Measurements from ENCODE around the gene CDH23.

Gene CDH23

DNA sequence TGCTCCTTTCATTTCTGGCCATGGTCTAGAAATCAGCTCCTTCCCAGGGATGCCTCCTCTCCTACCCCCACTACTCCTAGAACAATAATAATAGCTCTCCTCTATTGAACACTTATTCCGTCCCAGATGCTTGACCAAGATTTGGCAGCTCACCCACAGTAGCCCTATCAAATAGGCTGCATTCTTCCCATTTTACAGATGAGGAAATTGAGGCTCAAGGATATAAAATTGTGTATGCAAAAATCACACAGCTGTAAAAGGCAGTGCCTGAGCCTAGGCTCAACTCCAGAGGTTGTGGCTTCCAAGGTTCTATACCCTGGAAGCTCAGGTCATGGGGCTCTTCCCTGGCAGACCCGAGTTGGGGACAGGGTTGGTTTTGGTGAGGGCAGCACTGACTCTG, 240.6 kb downstream of the CDH23 start:
- TF ChIP-seq, protein P1, sequence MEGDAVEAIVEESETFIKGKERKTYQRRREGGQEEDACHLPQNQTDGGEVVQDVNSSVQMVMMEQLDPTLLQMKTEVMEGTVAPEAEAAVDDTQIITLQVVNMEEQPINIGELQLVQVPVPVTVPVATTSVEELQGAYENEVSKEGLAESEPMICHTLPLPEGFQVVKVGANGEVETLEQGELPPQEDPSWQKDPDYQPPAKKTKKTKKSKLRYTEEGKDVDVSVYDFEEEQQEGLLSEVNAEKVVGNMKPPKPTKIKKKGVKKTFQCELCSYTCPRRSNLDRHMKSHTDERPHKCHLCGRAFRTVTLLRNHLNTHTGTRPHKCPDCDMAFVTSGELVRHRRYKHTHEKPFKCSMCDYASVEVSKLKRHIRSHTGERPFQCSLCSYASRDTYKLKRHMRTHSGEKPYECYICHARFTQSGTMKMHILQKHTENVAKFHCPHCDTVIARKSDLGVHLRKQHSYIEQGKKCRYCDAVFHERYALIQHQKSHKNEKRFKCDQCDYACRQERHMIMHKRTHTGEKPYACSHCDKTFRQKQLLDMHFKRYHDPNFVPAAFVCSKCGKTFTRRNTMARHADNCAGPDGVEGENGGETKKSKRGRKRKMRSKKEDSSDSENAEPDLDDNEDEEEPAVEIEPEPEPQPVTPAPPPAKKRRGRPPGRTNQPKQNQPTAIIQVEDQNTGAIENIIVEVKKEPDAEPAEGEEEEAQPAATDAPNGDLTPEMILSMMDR (IDR thresholded peaks at IDR 0.05): no peak

DNA sequence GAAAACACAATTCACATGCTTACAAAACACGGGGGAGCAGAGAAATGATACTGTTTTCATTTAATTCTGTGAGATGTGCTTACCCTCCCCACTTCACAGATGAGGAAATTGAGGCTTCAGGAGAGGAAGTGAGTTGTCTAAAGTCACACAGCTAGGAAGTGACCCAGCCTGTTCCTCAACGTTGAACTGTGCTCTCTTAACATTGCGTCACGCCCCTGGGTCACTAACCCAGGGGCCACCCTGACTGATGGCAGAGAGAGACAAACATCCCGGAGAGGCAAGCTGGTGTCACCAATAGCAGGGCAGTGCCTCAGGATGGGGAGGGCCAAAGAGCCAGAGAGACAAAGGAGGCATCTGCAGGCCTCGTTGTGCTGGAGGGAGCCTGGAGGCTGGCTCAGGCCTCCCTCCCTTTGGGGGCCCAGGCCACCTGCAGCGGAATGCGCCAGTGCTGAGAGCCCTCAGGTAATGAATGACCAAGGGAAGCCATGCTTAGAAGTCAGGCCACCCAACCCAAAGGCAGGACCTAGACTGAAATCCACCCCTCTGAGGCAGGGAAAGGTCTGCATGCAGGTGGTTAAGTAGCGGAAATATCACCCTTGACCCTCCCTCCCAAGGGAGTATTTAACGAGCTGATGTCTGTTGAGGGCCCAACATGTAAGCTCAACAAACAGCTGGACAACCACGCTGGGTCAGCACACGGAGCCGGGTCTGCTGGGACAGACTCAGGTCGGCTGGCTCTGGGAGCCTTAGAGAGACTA, 241.5 kb downstream of the CDH23 start:
- TF ChIP-seq, protein P1 (IDR thresholded peaks at IDR 0.05): no peak

DNA sequence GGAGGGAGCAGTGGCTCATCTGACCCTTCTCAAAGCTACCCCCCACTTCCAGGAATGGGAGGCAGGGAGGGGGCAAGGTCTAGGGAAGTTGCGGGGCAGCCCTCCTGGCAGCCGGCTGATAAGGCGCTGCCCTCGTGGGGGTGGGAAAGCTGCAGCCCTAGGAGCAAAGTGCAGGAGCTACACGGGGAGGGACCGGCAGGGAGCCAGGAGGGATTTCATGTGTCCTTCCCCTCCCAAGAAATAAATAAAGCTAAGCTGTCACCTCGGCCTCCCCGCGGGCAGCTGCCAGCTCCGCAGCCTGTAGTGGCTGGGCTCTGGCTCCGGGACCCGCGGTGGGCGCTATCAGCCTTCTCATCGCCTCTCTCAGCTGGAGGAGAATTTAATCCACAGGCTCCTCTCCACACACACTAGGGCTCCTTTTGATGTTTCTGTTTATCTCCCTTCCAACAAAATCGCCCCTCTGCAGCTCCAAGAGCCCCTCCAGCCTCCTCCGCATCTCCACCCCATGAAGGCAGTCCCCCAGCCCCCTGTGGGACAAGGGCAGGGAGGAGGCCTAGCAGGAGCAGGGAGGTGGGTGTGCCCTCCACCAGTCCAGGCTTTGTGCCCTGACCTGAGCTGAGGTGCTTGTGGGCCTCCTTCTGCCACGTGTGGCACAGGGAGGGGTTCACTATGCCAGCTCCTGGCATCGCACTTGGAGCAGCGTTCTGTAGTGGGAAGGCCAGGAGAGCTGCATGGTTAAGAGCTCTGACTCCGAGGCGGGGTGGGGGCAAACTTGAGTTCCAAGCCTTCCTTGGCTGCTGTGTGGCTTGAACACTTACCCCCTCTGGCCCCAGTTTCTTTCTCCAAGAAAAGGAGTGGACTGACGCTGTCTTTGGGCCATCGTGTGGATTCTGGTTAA, 242.4 kb downstream of the CDH23 start:
- TF ChIP-seq, protein P1 (IDR thresholded peaks at IDR 0.05): no peak

DNA sequence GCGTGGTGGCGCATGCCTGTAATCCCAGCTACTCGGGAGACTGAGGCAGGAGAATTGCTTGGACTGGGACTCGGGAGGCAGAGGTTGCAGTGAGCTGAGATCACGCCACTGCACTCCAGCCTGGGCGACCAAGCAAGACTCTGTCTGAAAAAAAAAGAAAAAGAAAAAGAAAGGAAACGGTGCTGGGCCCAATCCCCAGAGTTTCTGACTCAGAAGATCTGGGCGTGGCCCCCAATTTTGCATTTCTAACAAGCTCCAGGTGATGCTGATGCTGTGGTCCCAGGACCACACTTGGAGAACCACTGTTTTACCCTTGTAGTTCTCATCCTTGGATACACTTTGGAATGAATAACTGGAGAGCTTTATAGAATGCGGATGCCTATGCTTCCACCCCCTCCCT, 243.9 kb downstream of the CDH23 start:
- TF ChIP-seq, protein P1 (IDR thresholded peaks at IDR 0.05): no peak

DNA sequence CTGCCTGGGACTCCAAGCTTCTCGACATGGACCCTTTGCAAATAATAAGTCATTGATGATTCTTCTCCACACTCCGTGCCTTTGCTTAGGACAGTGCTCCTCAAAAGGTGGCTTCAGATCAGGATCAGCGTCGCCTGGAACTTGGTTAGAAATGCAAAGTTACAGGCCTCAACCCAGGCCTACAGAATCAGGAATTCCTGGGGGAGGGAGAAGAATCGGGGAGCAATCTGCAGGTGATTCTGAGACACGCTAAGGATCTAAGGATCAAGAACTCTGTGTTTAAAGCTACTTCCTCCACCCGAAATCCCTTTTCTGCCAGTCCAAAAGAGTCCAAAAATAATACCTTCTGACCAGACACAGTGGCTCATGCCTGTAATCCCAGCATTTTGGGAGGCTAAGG, 244.7 kb downstream of the CDH23 start:
- TF ChIP-seq, protein P1 (IDR thresholded peaks at IDR 0.05): no peak

DNA sequence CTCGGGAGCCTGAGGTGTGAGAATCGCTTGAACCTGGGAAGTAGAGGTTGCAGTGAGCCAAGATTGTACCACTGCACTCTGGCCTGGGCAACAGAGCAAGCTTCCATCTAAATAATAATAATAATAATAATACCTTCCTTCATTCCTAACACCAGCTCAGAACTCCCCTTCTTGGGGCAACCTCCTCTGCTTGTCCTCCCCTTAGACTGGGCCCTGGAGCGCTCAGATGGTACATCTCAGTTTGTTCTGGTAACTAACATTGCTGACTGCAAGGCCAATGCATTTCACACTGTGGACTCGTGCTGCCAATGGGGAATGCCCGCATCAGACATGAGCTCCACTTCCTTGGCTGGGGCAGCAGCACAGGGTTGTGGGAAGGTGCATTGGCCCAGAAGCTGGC, 245.3 kb downstream of the CDH23 start:
- TF ChIP-seq, protein P1 (IDR thresholded peaks at IDR 0.05): no peak

DNA sequence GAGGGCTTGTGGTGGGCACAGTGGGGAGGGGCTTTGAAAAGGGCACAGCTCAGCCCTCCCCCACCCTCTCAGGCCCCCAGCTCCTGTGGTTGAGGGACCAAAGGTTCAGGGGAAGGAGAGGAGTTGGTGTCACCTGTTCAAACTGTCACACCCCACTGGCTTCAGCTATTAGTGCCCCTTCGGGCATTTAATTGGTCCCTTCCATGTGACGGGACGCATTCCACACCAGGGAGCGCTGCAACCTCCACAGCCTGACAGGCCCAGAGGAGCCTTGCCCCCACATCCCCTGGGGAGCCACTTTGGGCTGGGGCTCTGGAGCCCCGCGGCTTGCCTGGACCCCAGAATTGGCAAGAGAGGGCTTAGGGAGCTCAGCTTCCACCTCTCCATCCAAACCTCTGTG, 247.2 kb downstream of the CDH23 start:
- TF ChIP-seq, protein P1 (IDR thresholded peaks at IDR 0.05): no peak

All from LNCAP (cell line).